Testis (tissue), 3 donors: ENCODE measurements around the gene CDC42. TPM values are rescaled to one million over a fixed set of nuclear protein-coding genes. Genes with fewer than 3 reads are reported as not detected.
A peak's percentile ranks its signal among the peaks of the same experiment; 100 is the strongest.

Experiments used
- DNase-seq: peaks from one replicate; pipeline ENCODE4 v3.0.0-alpha.2; 2019
- H3K27ac ChIP-seq, 2 donors: fragments of 200-600 bp; sonication (generic); one replicate each; pipeline ENCODE4 v1.5.1; 2019
- H3K27me3 ChIP-seq: fragments of 200-600 bp; sonication (generic); one replicate; pipeline ENCODE4 v1.5.1; 2019
- H3K36me3 ChIP-seq: fragments of 200-600 bp; sonication (generic); one replicate; pipeline ENCODE4 v1.5.1; 2017; ENCODE audit warnings: low read depth; ENCODE audit errors: missing control alignments
- H3K4me1 ChIP-seq: fragments of 200-600 bp; sonication (generic); one replicate; pipeline ENCODE4 v1.5.1; 2019
- H3K4me3 ChIP-seq, 2 donors: fragments of 200-600 bp; sonication (generic); one replicate each; pipeline ENCODE4 v1.5.1; 2017 to 2019
- H3K9me3 ChIP-seq: fragments of 200-600 bp; sonication (generic); one replicate; pipeline ENCODE4 v1.5.1; 2017
- CTCF ChIP-seq, 3 experiments: fragments of 450-650 bp in 2 of 3; fragments of 200-600 bp in 1 of 3; sonication (generic) in 1 of 3; IDR thresholded peaks; one replicate each; pipeline ENCODE4 v1.5.1; 2016 to 2019; ENCODE audit warnings: antibody characterized with exemption in 3 of 3, mild to moderate bottlenecking in 2 of 3, moderate library complexity in 1 of 3
- POLR2A ChIP-seq: fragments of 450-650 bp; IDR thresholded peaks from one replicate; pipeline ENCODE4 v1.6.1; 2017; ENCODE audit warnings: antibody characterized with exemption, mild to moderate bottlenecking, moderate library complexity
- WGBS, 2 donors: methylation state at CpG; one replicate each; pipeline ENCODE4 v1.1.5; 2018; 5-methylcytosine and 5-hydroxymethylcytosine counted together
- intact Hi-C: fragments of 100-400 bp; cut with DNase I; formaldehyde crosslinking; loops from one replicate; pipeline ENCODE4 v1.15.1; 2023; ENCODE audit warnings: low total_unique reads
- polyA plus RNA-seq: library from polyadenylated mRNA; stranded (reverse); fragments of 350-450 nt; fragmentation: Illumina TruSeq; extraction: RNeasy Lipid Tissue Mini Kit (QIAGEN cat#74804); gene quantifications from one replicate; pipeline ENCODE4 v1.2.3, GENCODE V29; 2014; ENCODE audit warnings: low read depth, low replicate concordance; ENCODE audit not compliant: insufficient read depth
- total RNA-seq, 2 donors: library from RNA; depleted of rRNA; stranded (reverse); fragments of >200 nt; gene quantifications; one replicate each; pipeline ENCODE4 v1.2.3, GENCODE V29; 2016

The CDC42 gene
- total and polyA plus RNA-seq, 3 donors from 2014 or later, result 139 to 152 (median 147) TPM

GRCh38 chr1:22055463-22055862 lies 3.0 kb downstream of the CDC42 start:
- Histone ChIP-seq H3K4me1 (peaks cover 34% of the 10 kb centered on the region), H3K4me3 (no peak overlapping the region), H3K27me3 (no peaks in the 10 kb centered on the region), H3K27ac (peak overlapping the region in 1 of 2 donors; percentile 44), H3K36me3 (no peaks in the 10 kb centered on the region), H3K9me3 (no peaks in the 10 kb centered on the region)
- DNase-seq, result no peak
- 33 to 39% methylated on average over 6 of the region's 6 CpGs for WGBS, 2 donors
- intact Hi-C loops, result no loop called here
- TF ChIP-seq POLR2A, result no peak
- TF ChIP-seq CTCF (IDR thresholded peaks at IDR 0.05), result no peak

- TF ChIP-seq POLR2A (no peak), CTCF (IDR thresholded peaks at IDR 0.05) (no peak)
- intact Hi-C loops, result no loop called here
- WGBS, 2 donors, result 7 to 12% methylated on average over 1 of the region's 1 CpG
- H3K27ac ChIP-seq, result no peak overlapping the region
- H3K4me1 ChIP-seq, result peaks cover 37% of the 10 kb centered on the region
- no peaks in the 10 kb centered on the region for H3K27me3 ChIP-seq
- H3K9me3 ChIP-seq, result no peaks in the 10 kb centered on the region
- DNase-seq, result no peak
- no peaks in the 10 kb centered on the region for H3K36me3 ChIP-seq
- no peak overlapping the region for H3K4me3 ChIP-seq
These were observed 3.5 kb downstream of the CDC42 start for GRCh38 chr1:22056043-22056442.

- no peak for DNase-seq
- WGBS, 2 donors, result 49 to 67% methylated on average over 2 of the region's 2 CpGs
- no peak overlapping the region for H3K27ac ChIP-seq
- peaks cover 42% of the 10 kb centered on the region for H3K4me1 ChIP-seq
- no peak for TF ChIP-seq POLR2A
- no peak for TF ChIP-seq CTCF (IDR thresholded peaks at IDR 0.05)
- intact Hi-C loops, result no loop called here
- H3K4me3 ChIP-seq, result no peak overlapping the region
- H3K27me3 ChIP-seq, result no peaks in the 10 kb centered on the region
- no peaks in the 10 kb centered on the region for H3K9me3 ChIP-seq
- H3K36me3 ChIP-seq, result no peaks in the 10 kb centered on the region
These were observed 4.4 kb downstream of the CDC42 start for GRCh38 chr1:22056936-22057335.

- no peak for DNase-seq
- Histone ChIP-seq H3K36me3 (no peaks in the 10 kb centered on the region), H3K27me3 (no peaks in the 10 kb centered on the region), H3K4me3 (no peak overlapping the region), H3K9me3 (no peaks in the 10 kb centered on the region), H3K27ac (no peak overlapping the region), H3K4me1 (peaks cover 40% of the 10 kb centered on the region)
- intact Hi-C loops, result no loop called here
- TF ChIP-seq POLR2A, result no peak
- no peak for TF ChIP-seq CTCF (IDR thresholded peaks at IDR 0.05)
- 76 to 87% methylated on average over 10 of the region's 10 CpGs for WGBS, 2 donors
These were observed 5.4 kb downstream of the CDC42 start for GRCh38 chr1:22057861-22058260.

- no peak for DNase-seq
- intact Hi-C loops, result no loop called here
- no peak overlapping the region for H3K4me3 ChIP-seq
- H3K36me3 ChIP-seq, result no peaks in the 10 kb centered on the region
- WGBS, 2 donors, result 71 to 85% methylated on average over 11 to 12 of the region's 12 CpGs
- TF ChIP-seq POLR2A (no peak), CTCF (IDR thresholded peaks at IDR 0.05) (no peak)
- no peaks in the 10 kb centered on the region for H3K27me3 ChIP-seq
- H3K27ac ChIP-seq, result no peak overlapping the region
- H3K4me1 ChIP-seq, result peaks cover 22% of the 10 kb centered on the region
- no peaks in the 10 kb centered on the region for H3K9me3 ChIP-seq
These were observed 12.4 kb downstream of the CDC42 start for GRCh38 chr1:22064751-22065402.
